Left ventricle myocardium inferior (tissue), 1 donor: ENCODE measurements around the gene SPDEF. TPM values are rescaled to one million over a fixed set of nuclear protein-coding genes. Genes with fewer than 3 reads are reported as not detected.

Experiments used
- DNase-seq: peaks from one replicate; pipeline ENCODE4 v3.0.0-alpha.2; 2020
- H3K27ac ChIP-seq: fragments of 200-600 bp; replicated peaks from 2 replicates; pipeline ENCODE4 v1.8.0; 2021
- H3K27me3 ChIP-seq: fragments of 200-600 bp; 2 replicates; pipeline ENCODE4 v1.8.0; 2021; ENCODE audit warnings: low read depth
- H3K36me3 ChIP-seq: fragments of 200-600 bp; 2 replicates; pipeline ENCODE4 v1.8.0; 2021
- H3K4me1 ChIP-seq: fragments of 200-600 bp; 2 replicates; pipeline ENCODE4 v1.8.0; 2021
- H3K4me3 ChIP-seq: fragments of 200-600 bp; 2 replicates; pipeline ENCODE4 v1.8.0; 2021; ENCODE audit warnings: mild to moderate bottlenecking, moderate library complexity
- H3K9me3 ChIP-seq: fragments of 200-600 bp; replicated peaks from 2 replicates; pipeline ENCODE4 v1.8.0; 2021
- intact Hi-C: fragments of 100-400 bp; cut with micrococcal nuclease; formaldehyde crosslinking; loops from one replicate; pipeline ENCODE4 v1.11.0; 2022
- total RNA-seq: library from RNA; stranded (reverse); fragmentation: NEBNext Ultra II Directional; extraction: Animal tissue kit (Norgen Biotek cat#: 25700); gene quantifications from one replicate; pipeline ENCODE4 v1.2.1, GENCODE V29; 2021
- TF ChIP-seq, protein P1 (sequence below): fragments of 200-600 bp; IDR thresholded peaks from 2 replicates; pipeline ENCODE4 v1.8.0; 2021; ENCODE audit warnings: antibody characterized with exemption, mild to moderate bottlenecking, borderline replicate concordance
- donor health status: DM: no; HTN: yes; CAD: no; lungs with severe emphysema.

The SPDEF gene
- total RNA-seq, 1 donor from 2014 or later: 0.11 TPM

DNA sequence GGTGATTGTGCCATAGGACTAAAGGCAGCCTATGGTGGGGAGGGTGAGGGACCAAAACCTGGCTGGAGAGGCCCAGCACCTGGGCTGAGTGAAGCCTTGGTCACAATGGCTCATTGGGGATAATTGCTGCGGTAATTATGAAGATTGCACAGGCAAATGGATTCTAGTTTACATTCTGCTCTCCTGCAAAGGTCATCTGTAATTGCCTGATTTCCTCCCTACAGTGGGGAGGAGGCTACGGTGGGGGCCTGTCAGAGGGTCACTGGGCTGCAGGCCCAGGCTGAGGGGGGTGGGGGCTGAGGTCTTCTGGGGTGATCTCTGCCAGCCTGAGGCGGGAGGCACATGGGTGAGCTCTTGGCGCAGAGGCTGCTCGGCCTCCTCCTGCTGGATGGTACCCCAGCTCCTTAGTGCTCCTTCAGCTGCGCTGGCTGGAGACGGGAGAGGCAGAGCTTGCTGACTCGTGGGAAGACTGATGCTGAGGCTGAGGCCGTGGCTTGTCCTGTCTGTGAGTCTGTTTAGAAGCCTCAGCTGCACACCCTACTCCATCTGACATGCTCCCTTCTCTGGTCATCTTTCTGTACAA, 59.9 kb downstream of the SPDEF start:
- Histone ChIP-seq H3K27me3 (peaks cover 7% of the 10 kb centered on the region), H3K36me3 (no peaks in the 10 kb centered on the region), H3K9me3 (peaks cover 15% of the 10 kb centered on the region), H3K4me1 (no peaks in the 10 kb centered on the region), H3K4me3 (no peak overlapping the region), H3K27ac (no peak overlapping the region)
- DNase-seq: no peak
- TF ChIP-seq, protein P1, sequence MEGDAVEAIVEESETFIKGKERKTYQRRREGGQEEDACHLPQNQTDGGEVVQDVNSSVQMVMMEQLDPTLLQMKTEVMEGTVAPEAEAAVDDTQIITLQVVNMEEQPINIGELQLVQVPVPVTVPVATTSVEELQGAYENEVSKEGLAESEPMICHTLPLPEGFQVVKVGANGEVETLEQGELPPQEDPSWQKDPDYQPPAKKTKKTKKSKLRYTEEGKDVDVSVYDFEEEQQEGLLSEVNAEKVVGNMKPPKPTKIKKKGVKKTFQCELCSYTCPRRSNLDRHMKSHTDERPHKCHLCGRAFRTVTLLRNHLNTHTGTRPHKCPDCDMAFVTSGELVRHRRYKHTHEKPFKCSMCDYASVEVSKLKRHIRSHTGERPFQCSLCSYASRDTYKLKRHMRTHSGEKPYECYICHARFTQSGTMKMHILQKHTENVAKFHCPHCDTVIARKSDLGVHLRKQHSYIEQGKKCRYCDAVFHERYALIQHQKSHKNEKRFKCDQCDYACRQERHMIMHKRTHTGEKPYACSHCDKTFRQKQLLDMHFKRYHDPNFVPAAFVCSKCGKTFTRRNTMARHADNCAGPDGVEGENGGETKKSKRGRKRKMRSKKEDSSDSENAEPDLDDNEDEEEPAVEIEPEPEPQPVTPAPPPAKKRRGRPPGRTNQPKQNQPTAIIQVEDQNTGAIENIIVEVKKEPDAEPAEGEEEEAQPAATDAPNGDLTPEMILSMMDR: no peak
- intact Hi-C loops: no loop called here

GRCh38 chr6:34494973-34495372, 61.2 kb downstream of the SPDEF start:
- peaks cover 7% of the 10 kb centered on the region for H3K27me3 ChIP-seq
- intact Hi-C loops: no loop called here
- peaks cover 6% of the 10 kb centered on the region for H3K9me3 ChIP-seq
- no peaks in the 10 kb centered on the region for H3K4me1 ChIP-seq
- no peak overlapping the region for H3K27ac ChIP-seq
- no peak overlapping the region for H3K4me3 ChIP-seq
- no peak for DNase-seq
- TF ChIP-seq, protein P1: no peak
- no peaks in the 10 kb centered on the region for H3K36me3 ChIP-seq

GRCh38 chr6:34493344-34493743, 62.8 kb downstream of the SPDEF start:
- TF ChIP-seq, protein P1: no peak
- peaks cover 7% of the 10 kb centered on the region for H3K27me3 ChIP-seq
- no peaks in the 10 kb centered on the region for H3K9me3 ChIP-seq
- intact Hi-C loops: no loop called here
- no peak overlapping the region for H3K4me3 ChIP-seq
- H3K36me3 ChIP-seq: no peaks in the 10 kb centered on the region
- H3K4me1 ChIP-seq: no peaks in the 10 kb centered on the region
- DNase-seq: no peak
- no peak overlapping the region for H3K27ac ChIP-seq

GRCh38 chr6:34491091-34491430, 65.1 kb downstream of the SPDEF start:
- intact Hi-C loops: no loop called here
- Histone ChIP-seq H3K9me3 (no peaks in the 10 kb centered on the region), H3K27ac (no peak overlapping the region), H3K27me3 (no peaks in the 10 kb centered on the region), H3K4me3 (no peak overlapping the region), H3K36me3 (no peaks in the 10 kb centered on the region), H3K4me1 (no peaks in the 10 kb centered on the region)
- no peak for DNase-seq
- TF ChIP-seq, protein P1: no peak

GRCh38 chr6:34490390-34491090, 65.6 kb downstream of the SPDEF start:
- intact Hi-C loops: no loop called here
- no peak overlapping the region for H3K27ac ChIP-seq
- H3K9me3 ChIP-seq: no peaks in the 10 kb centered on the region
- no peaks in the 10 kb centered on the region for H3K27me3 ChIP-seq
- H3K4me1 ChIP-seq: no peaks in the 10 kb centered on the region
- H3K4me3 ChIP-seq: no peak overlapping the region
- TF ChIP-seq, protein P1: no peak
- DNase-seq: no peak
- no peaks in the 10 kb centered on the region for H3K36me3 ChIP-seq
